Adrenal gland (tissue), 12 donors: ENCODE results near the gene AGAP3. TPM values are rescaled to one million over a fixed set of nuclear protein-coding genes. Genes with fewer than 3 reads are reported as not detected.

Experiments
- DNase-seq, 7 donors: peaks; one replicate each; pipeline ENCODE4 v3.0.0-alpha.2; 2019 to 2020
- H3K27ac ChIP-seq, 5 donors: fragments of 200-600 bp; sonication (generic) in 4 of 5; 1 replicate in 3 of 5; 2 replicates in 2 of 5; pipeline versions ENCODE4 v1.5.1 to v1.8.0; 2016 to 2020; ENCODE audit warnings: mild to moderate bottlenecking in 1 of 5
- H3K27me3 ChIP-seq: fragments of 200-600 bp; 2 replicates; pipeline ENCODE4 v1.8.0; 2021
- H3K36me3 ChIP-seq, 2 donors: fragments of 200-600 bp; replicated peaks in 1 of 2; 1 replicate in 1 of 2; 2 replicates in 1 of 2; pipeline versions ENCODE4 v1.5.1 to v1.8.0; 2018 to 2022
- H3K4me1 ChIP-seq, 2 donors: fragments of 200-600 bp; replicated peaks in 1 of 2; 1 replicate in 1 of 2; 2 replicates in 1 of 2; pipeline versions ENCODE4 v1.5.1 to v1.8.0; 2018 to 2021
- H3K4me3 ChIP-seq, 4 donors: fragments of 200-600 bp; sonication (generic) in 3 of 4; one replicate each; pipeline ENCODE4 v1.5.1; 2016 to 2018
- H3K9me3 ChIP-seq, 3 donors: fragments of 200-600 bp; sonication (generic) in 1 of 3; replicated peaks in 1 of 3; 1 replicate in 2 of 3; 2 replicates in 1 of 3; pipeline versions ENCODE4 v1.5.1 to v1.8.0; 2016 to 2021
- POLR2A ChIP-seq, 2 donors: fragments of 450-650 bp; IDR thresholded peaks; one replicate each; pipeline ENCODE4 v1.6.1; 2017; ENCODE audit warnings: antibody characterized with exemption in 2 of 2, mild to moderate bottlenecking in 2 of 2, moderate library complexity in 1 of 2
- WGBS, 4 donors: extraction: QIAGEN DNeasy Blood & Tissue Kit in 2 of 4; methylation state at CpG; one replicate each; pipeline versions ENCODE4 v1.1.5 to v1.1.7; 2013 to 2017; 5-methylcytosine and 5-hydroxymethylcytosine counted together
- intact Hi-C, 2 donors: fragments of 100-400 bp; cut with DNase I; formaldehyde crosslinking; loops; one replicate each; pipeline versions ENCODE4 v1.14.1 to v1.15.0; 2022 to 2023
- polyA plus RNA-seq, 3 donors: library from polyadenylated mRNA; stranded (reverse); fragments of 200-250 nt in 2 of 3; fragments of 350-450 nt in 1 of 3; fragmentation: Illumina TruSeq in 1 of 3; extraction: RNeasy Lipid Tissue Mini Kit (QIAGEN cat#74804) in 1 of 3; gene quantifications; one replicate each; pipeline ENCODE4 v1.2.3, GENCODE V29; 2013 to 2014
- total RNA-seq, 9 donors: library from RNA; depleted of rRNA in 4 of 9; stranded (reverse); fragments of >200 nt in 4 of 9; fragments of 120-200 nt in 1 of 9; fragmentation: NEBNext Ultra II Directional in 1 of 9; extraction: Animal tissue kit (Norgen Biotek cat#: 25700) in 1 of 9; gene quantifications; one replicate each; pipeline versions ENCODE4 v1.1.0 to v1.2.4, GENCODE V29; 2013 to 2023
- TF ChIP-seq, protein P1 (sequence below), 6 experiments: fragments of 450-650 bp in 4 of 6; fragments of 200-600 bp in 2 of 6; sonication (generic) in 1 of 6; IDR thresholded peaks; 1 replicate in 5 of 6; 2 replicates in 1 of 6; pipeline versions ENCODE4 v1.5.1 to v1.8.0; 2016 to 2021; ENCODE audit warnings: antibody characterized with exemption in 6 of 6, mild to moderate bottlenecking in 2 of 6, moderate library complexity in 1 of 6
- donor health status: healthy with polysubstance abuse.
- donor health status: Bipolar disorder and iron deficiency.
- donor health status: DM: yes; HTN: yes; CAD: no.
- donor health status: DM: no; HTN: no; CAD: no.
- donor health status: DM: no; HTN: no; CAD: no.
- donor health status: DM: yes; HTN: yes; CAD: no.

The AGAP3 gene
- total and polyA plus RNA-seq, 12 donors = 17.2 to 236 (median 50.9) TPM

DNA sequence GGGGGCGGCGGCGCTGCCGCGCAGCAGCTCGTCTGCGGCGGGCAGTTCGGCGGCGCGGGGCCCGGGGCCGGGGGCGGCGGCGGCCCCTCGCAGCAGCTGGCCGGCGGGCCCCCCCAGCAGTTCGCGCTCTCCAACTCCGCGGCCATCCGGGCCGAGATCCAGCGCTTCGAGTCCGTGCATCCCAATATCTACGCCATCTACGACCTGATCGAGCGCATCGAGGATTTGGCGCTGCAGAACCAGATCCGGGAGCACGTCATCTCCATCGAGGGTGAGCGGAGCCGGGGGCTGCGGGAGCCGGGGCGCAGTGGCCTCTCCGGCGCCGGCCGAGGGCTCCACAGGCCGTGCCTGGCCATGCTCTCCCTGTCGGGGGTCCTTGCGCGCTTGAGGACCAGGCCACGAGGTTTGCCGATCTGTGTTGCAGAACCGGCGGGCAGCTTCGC, 548 bp downstream of the AGAP3 start:
- TF ChIP-seq, protein P1, sequence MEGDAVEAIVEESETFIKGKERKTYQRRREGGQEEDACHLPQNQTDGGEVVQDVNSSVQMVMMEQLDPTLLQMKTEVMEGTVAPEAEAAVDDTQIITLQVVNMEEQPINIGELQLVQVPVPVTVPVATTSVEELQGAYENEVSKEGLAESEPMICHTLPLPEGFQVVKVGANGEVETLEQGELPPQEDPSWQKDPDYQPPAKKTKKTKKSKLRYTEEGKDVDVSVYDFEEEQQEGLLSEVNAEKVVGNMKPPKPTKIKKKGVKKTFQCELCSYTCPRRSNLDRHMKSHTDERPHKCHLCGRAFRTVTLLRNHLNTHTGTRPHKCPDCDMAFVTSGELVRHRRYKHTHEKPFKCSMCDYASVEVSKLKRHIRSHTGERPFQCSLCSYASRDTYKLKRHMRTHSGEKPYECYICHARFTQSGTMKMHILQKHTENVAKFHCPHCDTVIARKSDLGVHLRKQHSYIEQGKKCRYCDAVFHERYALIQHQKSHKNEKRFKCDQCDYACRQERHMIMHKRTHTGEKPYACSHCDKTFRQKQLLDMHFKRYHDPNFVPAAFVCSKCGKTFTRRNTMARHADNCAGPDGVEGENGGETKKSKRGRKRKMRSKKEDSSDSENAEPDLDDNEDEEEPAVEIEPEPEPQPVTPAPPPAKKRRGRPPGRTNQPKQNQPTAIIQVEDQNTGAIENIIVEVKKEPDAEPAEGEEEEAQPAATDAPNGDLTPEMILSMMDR (IDR thresholded peaks at IDR 0.05) = no peak
- no peak for TF ChIP-seq POLR2A (IDR thresholded peaks at IDR 0.05)
- Histone ChIP-seq H3K9me3 (no peaks in the 10 kb centered on the region), H3K27me3 (no peaks in the 10 kb centered on the region), H3K27ac (peak overlapping the region; percentile 21 to 94 (median 76)), H3K4me3 (peak overlapping the region; percentile 29 to 85 (median 51)), H3K36me3 (no peaks in the 10 kb centered on the region), H3K4me1 (peaks cover 37 to 70% of the 10 kb centered on the region in 2 donors)
- DNase-seq = peak in 5 of 7 donors; percentile 45 to 73 (median 52)
- intact Hi-C loops = no loop called here
- WGBS, 4 donors = 0% methylated on average over 41 to 43 of the region's 56 CpGs; no CpG with 5 or more reads in 2 of the 4 donors

DNA sequence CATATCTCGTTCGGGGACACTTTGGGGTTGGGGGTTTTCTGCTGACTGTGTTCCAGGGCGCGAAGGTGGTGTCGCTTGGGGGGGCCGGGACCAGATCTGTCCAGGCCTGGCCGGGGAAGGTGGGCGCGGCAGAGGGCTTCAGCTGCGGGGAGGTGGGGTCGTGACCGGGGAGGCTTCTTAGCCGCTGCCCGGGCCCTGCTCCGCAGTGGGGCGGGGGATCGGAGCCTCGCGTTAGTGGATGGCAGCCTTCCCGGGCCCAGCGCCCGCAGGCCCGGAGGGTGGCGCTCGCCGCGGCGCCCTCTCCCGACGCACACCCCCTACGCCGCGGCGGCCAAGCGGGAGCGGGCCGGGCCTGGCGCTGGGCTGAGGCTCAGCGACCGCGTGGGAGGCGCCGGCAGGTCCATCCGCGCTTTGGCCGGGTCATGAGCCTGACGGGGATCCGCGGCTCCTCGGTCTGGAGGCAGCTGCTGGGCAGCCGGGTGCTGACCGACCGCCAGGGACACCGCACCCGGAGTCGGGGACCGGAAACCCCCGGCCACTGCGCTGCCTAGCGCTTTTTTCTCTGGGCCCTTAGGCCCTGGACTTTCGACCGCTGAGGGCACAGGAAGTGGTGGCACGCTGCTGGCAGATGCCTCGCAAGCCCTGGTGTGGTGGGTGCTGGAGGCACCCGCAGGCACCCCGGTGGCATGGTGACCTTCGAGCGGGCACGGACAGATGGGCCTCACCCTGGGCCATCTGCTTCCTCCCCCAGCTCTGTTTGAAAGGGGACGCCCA, 1.2 kb downstream of the AGAP3 start:
- Histone ChIP-seq H3K27ac (peak overlapping the region; percentile 21 to 94 (median 76)), H3K4me3 (peak overlapping the region; percentile 29 to 85 (median 51)), H3K9me3 (no peaks in the 10 kb centered on the region), H3K4me1 (peaks cover 31 to 63% of the 10 kb centered on the region in 2 donors), H3K27me3 (no peaks in the 10 kb centered on the region), H3K36me3 (no peaks in the 10 kb centered on the region)
- TF ChIP-seq, protein P1 (IDR thresholded peaks at IDR 0.05) = peak in 2 of 6 experiments; percentile 36 to 37
- peak in 1 of 2 donors; percentile 10 for TF ChIP-seq POLR2A (IDR thresholded peaks at IDR 0.05)
- intact Hi-C loops = no loop called here
- peak; percentile 61 to 74 (median 68) for DNase-seq
- 0 to 1% (median 1%) methylated on average over 4 to 70 of the region's 70 CpGs; no CpG with 5 or more reads in 1 of the 4 donors for WGBS, 4 donors

DNA sequence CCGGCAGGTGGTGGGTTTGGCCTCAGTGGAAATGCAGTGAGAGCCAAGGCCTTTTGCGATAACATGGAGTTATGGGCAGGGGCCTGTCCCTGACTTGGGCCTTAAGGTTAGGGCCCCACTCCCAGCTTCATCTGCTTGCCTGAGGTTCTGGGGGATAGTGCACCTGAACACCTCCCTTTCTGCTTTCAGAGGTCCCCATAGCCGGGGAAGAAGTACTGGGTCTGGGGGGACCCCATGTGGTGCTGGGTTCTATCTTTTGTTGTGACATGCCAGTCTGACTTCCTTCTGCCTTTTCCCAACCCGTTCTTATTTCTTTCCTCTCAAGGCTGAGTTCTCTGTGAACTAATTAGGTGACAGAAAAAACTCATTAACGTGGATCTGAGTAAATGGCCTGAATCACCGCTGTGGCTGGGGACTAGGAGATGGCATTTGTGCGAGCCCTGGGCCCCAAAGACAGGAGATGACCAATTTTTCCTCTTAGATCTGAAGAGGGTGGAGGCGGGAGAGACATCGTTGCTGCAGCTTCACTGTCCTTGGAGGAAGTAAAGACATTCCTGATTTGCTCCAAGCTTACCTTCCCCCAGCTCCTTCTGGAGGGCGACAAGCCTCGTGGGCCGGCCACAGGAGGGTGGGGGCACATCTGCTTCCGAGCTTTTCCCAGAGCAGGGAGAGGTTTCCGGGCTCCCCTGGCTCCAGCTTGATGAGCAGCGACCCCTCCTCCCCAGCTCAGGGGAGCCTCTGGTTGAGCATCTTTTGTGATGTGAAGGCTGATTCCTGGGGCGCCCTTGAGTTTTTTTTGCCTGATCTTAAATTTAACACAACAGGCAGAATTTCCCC, 2.0 kb downstream of the AGAP3 start:
- Histone ChIP-seq H3K4me3 (peak overlapping the region in 2 of 4 donors; percentile 30 to 85), H3K27me3 (no peaks in the 10 kb centered on the region), H3K9me3 (no peaks in the 10 kb centered on the region), H3K4me1 (peaks cover 26 to 61% of the 10 kb centered on the region in 2 donors), H3K36me3 (no peaks in the 10 kb centered on the region), H3K27ac (peak overlapping the region; percentile 35 to 94 (median 76))
- no peak for TF ChIP-seq POLR2A (IDR thresholded peaks at IDR 0.05)
- TF ChIP-seq, protein P1 (IDR thresholded peaks at IDR 0.05) = no peak
- DNase-seq = no peak
- intact Hi-C loops = no loop called here
- WGBS, 4 donors = 29 to 53% (median 40%) methylated on average over 13 to 16 of the region's 16 CpGs
